Inflammatory macrophage treated with lipopolysaccharide for 1 hour (primary cell): ENCODE data around the gene RAPGEF5.

Experiments used
- DNase-seq, 2 donors: peaks; one replicate each; pipeline ENCODE4 v3.0.0-alpha.2; 2020 to 2022

RAPGEF5 gene

GRCh38 chr7:22302951-22303423, 54.0 kb downstream of the RAPGEF5 start:
- no peak for DNase-seq

DNA sequence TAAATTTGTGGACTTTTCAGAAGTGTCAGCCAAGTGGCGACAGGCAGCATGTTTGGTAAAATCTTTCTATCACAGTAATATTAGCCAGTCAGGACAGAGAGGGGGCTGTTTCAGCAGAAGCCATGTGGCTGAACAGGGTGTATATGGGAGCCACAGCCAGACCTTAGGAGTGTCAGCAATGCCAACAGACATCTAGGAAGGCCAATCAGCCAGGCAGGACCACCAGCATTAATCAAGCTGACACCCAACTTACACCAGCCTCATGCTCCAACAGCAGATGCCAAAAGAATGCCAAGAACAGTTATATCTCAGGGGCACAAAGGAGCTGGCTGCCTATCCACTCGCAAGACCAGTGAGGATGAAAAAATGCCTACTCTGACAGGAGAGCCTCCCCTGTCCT, 54.8 kb downstream of the RAPGEF5 start:
- DNase-seq: no peak

DNA sequence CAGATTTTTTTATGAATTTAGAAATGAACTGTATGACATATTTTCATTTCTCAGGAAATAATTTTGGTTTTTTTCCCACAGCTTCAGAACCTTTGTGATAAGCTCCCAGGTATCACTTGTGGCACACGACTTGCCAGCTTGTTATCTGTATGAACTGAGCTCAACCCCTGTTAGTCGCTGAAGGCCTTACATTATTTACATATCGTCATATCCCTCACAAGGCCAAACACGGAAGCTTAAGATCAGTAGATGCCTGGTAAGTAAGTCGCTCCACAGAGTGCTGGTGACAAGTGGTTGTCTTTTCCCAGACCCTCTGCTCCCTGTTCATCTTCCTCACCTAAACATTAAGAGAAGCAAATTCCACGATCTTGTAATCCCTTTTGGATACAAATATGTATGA, 55.2 kb downstream of the RAPGEF5 start:
- DNase-seq: no peak

DNA sequence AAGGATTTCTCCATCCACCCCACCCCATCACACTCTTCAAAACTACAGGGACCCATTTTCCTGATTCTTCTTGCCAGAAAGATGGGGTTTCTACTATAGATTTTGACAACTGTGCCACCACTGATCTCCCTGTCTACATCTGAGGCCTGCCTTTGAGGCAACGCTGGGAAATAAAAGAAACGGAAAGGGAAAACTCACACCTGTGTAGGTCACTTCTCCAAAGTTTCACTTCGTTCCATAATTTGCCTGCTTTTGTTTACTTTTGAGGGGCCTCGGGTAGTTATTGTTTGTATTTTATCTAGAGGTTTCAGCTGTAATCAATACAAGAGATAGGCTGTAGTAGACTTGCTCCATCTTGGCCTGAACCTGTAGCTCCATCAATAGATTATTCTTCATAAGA, 56.1 kb downstream of the RAPGEF5 start:
- no peak for DNase-seq

DNA sequence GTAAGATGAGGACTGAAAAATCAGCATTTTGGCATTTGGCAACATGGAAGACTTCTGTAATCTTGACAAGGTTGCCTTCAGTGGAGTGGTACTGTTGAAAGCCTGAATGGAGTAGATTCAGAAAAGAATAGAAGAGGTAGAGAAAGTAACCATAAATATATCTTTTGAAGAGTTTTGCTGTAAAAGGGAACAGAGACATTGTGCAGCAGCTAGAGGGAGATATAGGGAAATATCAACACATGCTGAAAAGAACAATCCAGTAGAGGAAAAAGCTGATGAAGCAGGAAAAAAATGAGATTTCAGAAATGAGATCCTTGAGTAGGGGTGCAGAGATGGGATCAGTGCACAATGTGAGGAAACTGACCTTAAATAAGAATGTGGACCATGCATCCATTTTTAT, 60.0 kb downstream of the RAPGEF5 start:
- no peak for DNase-seq

DNA sequence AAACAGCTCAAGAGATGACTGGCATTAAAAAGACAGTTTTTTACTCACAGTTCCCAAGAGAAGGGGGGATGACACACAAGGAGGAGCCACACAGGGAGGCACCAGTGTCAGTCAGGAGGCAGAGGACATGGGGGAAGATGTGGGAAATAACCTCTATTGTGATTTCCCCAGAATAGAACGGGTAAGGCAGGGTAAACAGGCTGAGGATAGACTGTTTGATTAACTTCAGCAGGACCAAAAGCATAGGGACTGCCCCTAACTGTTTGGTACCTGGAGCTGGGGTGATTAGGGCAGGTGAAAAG, 60.7 kb downstream of the RAPGEF5 start:
- no peak for DNase-seq

DNA sequence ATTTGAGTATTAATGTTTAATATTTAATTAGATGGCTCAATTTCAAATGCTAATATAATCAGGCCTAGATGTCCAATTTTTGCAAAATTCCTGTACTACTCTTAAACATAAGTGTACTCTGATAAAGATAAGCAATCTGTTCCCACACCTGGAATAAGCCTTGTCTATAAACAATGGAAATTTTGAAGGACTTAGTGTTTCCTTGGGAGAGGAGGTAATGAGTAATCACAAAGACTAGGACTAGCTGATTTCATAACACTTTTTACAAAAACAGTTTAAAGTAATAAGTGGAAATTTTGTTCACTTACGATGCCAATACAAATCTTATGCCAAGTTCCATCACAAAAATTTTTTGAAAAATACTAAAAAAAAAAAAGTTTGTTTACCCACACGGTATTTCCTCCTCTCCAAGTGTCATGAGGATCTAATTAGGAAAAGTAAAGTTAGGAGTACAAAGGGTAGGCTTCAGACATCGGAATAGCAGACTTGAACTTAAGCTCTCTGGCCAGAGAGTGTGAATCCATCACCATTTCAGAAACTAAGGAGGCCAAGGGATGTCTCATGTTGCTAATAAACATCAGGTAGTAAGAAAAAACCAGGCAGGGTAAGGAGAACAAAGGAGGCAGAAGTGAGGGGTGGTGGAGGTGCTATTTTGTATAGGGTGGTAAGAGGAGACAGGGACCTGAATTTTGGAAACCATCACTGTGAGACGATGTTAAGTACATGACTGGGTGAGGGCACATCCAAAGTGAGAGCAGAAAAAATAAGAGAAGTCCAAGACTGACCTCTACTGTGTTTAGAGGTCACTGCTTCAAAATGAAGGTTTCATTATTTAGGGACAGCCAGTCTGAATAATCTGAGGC, 61.3 kb downstream of the RAPGEF5 start:
- DNase-seq: no peak

- no peak for DNase-seq
These were observed 64.4 kb downstream of the RAPGEF5 start for GRCh38 chr7:22292531-22292930.

DNA sequence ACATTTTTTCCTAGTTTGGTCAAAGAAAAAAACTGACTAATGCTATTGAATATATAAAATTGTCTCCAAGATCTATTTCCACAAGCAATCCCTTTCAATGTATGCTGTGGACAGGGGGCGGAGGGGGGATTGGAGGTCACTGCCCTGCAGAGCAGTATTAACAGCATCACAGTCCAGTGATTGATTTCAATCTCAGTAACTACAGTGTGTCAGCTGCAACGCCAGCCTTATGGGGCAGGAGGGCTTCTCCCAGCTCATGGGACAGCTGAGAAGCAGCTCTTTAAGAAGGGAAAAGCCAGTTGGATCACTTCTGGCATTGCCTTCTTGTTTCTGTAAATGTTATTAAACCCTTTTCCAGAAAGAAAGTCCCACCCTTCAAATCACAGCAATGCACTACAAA, 65.0 kb downstream of the RAPGEF5 start:
- DNase-seq: no peak

DNA sequence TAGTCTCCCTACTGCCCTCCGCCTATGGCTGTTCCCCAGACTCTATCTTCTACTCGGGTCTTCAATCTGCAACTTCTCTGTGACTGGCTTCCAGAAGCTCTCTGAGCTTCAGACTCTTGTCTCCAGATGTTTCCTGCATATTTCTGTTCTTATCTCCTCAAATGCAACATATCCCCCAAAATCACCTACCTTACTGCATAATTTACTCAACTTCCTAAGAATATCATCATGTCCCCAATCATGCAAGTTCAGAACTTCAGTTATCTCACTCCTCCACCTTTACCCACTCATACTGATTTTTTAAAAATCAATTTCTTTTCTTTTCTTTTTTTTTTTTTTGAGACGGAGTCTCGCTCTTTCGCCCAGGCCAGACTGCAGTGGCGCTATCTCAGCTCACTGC, 68.8 kb downstream of the RAPGEF5 start:
- DNase-seq: no peak

- no peak for DNase-seq
These were observed 69.5 kb downstream of the RAPGEF5 start for GRCh38 chr7:22287412-22287811.

DNA sequence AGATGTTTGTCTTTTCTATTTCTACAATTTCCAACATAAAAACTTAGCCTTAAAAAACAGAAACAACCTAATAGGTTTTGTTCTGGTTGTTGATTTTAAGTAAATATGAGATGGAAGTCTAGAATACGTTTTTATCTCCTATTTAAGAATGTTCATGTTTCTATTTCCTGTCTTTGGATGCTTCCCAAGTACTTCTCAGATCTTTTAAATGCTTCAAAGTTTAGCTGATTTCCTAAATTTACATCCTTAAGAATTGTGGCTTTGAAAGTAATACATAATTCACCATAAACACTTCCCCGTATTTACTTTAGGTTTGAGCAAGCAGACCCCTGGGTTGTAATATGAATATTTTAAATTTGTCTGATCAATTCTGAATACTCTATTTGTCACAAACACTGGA, 70.5 kb downstream of the RAPGEF5 start:
- no peak for DNase-seq

- no peak for DNase-seq
These were observed 75.5 kb downstream of the RAPGEF5 start for GRCh38 chr7:22281481-22281880.

DNA sequence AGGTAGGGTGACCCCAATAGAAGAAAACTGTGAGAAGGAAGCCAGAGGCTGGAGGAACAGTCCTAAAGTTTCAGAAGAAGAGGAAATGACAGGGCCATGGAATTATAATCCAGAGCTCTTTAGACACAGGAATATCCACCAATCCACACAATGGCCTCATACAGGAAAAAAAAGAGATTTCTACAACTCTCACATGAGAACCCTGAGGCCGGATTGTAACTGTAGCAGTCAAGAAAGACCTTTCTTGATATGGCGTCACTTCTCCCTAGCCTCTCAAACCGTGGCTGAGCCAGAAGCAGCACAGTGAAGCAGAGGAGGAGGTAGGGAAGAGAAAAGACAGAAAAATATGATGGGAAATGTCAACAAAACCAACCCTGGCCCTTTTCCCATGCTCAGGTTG, 76.9 kb downstream of the RAPGEF5 start:
- no peak for DNase-seq

DNA sequence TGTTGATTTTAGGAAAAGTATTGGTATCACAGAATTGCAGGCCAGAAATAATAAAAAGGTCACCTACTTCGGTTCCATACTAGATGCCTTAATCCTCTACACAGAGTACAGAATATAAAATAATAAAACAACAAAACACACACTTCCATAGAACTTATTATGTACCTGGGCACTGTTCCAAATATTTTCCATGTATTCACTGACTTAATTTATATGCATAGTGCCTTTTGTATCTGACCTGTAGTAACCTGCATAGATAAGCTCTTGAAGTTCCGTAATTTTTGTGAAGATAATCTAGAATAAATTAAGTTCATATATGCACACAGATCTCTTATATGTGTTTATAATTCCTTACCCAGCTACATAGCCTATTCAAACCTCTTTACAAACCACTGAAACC, 78.3 kb downstream of the RAPGEF5 start:
- no peak for DNase-seq

DNA sequence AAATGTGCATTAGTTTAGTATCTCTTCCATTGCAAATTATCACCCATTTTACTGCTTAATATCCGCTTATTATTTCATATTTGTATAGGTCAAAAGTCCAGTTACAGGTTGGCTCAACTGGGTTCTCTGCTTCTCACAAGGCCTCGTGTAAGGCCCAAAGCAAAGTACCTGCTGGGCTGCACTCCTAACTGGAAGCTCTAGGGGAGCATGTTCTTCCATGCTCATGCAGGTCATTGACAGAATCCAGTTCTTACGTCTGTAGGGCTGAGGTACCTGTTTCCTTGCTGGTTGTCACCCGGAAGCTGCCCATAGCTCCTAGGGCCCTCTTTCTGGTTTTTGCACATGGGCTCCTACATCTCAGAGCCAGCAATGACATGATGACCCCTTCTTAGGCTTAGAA, 79.6 kb downstream of the RAPGEF5 start:
- DNase-seq: no peak

DNA sequence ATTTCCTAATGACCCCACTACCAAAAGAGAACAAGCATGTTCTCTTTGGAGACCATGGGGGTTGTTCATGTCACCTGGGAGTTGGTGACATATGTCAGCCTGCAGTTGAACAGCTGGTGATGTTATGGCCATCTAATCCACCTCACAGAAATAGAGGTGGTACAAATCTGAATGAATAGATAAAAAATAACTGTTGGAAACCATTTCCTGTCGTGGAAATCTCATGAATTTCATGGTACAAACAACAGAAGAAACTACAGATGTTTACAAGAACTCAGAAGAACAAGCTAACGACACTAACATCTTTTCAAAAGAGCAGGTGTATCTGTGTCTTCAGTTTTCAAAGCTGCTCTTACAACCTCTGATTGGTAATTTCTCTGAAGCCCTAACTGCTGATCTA, 81.3 kb downstream of the RAPGEF5 start:
- no peak for DNase-seq

- no peak for DNase-seq
These were observed 85.6 kb downstream of the RAPGEF5 start for GRCh38 chr7:22271311-22271710.

GRCh38 chr7:22270371-22270770, 86.6 kb downstream of the RAPGEF5 start:
- DNase-seq: no peak

DNA sequence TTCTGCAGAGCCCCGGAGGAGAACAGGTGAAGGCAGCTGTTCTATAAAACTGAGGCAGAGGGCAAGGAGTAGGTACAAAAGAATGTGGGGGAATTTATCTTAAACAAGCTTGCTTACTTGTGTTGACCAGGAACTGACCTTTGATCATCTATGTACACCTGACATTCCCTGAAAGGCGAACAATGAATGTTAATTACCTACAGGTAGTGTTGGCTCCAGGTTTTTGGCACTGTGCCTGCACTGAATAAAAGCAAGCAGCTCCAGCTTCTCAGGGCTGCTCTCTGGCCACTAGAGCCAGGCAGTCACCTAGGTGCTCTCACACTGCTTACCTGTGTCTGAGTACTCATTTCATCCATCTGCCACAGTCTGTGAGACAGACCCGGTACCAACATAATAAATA, 87.0 kb downstream of the RAPGEF5 start:
- no peak for DNase-seq

DNA sequence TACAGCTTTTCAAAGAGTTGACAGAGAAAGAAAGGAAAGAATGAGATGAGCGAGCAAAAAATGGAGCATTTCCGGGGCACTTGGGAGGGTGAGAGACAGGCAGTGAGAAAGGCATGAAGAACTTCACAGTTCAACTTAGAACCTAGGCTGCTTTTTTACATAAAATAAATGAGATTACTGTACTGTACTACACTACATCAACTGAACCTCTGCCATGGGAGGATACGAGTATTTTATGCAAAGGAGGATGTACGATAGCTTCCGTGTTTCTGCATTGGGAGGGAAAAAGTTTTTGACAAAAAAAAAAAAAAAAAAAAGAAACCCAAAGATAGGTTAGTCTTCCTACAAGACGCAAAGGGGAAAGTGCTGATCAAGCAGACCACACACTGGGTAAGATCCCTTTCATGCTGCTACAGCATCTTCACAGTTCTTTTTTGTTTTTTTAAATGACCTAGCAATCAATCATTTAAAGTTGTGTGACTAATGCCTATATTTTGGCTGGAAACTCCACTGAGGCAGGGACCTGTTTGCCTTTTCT, 88.0 kb downstream of the RAPGEF5 start:
- no peak for DNase-seq

GRCh38 chr7:22267930-22268615, 88.9 kb downstream of the RAPGEF5 start:
- DNase-seq: no peak

GRCh38 chr7:22262538-22262937, 94.4 kb downstream of the RAPGEF5 start:
- no peak for DNase-seq

DNA sequence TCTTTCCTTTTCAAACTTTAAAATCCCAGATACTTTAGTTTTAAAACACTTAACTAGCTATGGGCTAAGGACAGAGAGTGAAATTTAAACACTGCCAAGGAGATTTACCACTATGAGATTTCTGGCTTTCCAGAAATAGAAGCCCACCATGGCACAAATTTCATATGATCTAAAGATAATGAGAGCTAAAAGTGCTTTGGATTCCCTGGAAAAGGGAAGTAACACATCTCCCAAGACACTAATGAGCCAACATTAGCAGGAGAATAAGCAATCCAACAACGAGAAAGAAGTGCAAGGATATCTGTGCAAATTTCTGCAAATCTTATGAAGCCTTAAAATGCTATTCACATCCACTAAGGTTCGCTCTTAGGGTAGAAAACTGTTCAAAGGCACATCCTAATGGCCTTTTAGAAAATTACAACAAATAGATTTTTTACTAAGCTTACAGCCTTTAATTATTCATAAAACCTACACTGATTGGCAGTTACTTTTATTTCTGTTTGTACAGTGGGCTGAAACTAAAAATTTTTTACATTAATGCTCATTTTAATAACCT, 100.3 kb downstream of the RAPGEF5 start:
- DNase-seq: no peak
